GM18519 (cell line): Measurements from ENCODE around the gene WT1.

ENCODE experiments used
- ATAC-seq: cut with Tn5 transposase; IDR thresholded peaks from one replicate; pipeline ENCODE4 v1.9.1; 2021; ENCODE audit warnings: mild to moderate bottlenecking, moderate library complexity; ENCODE audit not compliant: unreplicated experiment, low FRiP score

The WT1 gene

GRCh38 chr11:32340181-32340580, 95.2 kb downstream of the WT1 start:
- ATAC-seq = no peak
